Measurements from ENCODE around the gene MRPS22. TPM values are rescaled to one million over a fixed set of nuclear protein-coding genes. Genes with fewer than 3 reads are reported as not detected.

The MRPS22 gene
- total RNA-seq = 10 to 100 TPM; 50.2 to 73.2 (median 62.3) TPM

DNA sequence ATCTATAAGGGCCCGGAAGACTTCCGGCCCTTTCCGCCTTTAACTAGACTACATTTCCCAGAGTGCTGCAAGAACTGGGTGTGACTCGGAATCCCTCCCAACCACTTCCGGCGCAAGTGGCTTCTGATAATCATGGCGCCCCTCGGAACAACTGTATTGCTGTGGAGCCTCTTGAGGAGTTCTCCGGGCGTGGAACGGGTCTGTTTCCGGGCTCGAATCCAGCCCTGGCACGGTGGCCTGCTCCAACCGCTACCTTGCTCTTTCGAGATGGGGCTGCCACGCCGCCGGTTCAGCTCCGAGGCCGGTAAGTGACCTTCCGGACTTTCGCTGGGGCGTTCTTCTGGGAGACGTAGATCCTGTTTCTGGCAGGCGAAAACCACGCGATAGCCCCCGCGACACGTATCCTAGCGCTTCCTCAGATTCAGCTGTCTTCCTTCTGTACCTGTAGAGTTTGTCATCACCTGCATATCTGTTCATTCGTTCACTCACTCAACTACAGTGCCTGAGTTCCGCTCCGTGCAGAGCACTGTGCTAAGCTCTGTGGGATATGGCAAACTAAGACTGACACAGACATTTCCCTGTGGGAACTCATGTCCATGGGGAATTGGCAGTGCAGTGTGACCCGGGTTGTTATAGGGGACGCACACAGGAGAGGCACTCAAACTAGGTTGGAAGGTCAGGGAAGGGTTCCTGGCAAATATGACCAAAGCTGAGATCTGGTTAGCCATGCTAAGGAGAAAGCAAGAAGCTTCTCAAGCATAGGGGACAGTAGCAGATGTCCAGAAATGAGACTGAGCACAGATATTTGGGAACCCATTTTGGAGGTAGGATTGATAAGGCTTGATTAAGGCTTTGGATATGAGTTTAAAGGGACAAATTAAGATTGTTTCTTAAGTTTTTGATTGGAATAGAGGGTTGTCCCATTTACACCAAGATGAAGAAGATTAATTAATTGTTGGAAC lies at the start of gene MRPS22:
Gene MRPS22 (plus strand): TSS at position 126 of the 962 bp plus-strand sequence. CDS start 7 bp downstream, at position 133.
- intact Hi-C loops (cut with DNase I) = no loop called here
- DNase-seq = peak; percentile 42
- WGBS, 2 donors = 0% methylated on average over 18 to 32 of the region's 37 CpGs
- Histone ChIP-seq H3K36me3 (peaks cover 0 to 24% (median 9%) of the 10 kb centered on the region in 3 donors), H3K4me1 (peaks cover 19 to 34% (median 22%) of the 10 kb centered on the region in 3 donors), H3K27me3 (peaks cover 0 to 14% (median 0%) of the 10 kb centered on the region in 4 donors), H3K27ac (peak within 1 kb of the TSS; percentile 87 to 91 (median 88)), H3K4me3 (peak within 1 kb of the TSS; percentile 60 to 95 (median 88)), H3K9me3 (no peaks in the 10 kb centered on the region)
- TF ChIP-seq, protein P1, sequence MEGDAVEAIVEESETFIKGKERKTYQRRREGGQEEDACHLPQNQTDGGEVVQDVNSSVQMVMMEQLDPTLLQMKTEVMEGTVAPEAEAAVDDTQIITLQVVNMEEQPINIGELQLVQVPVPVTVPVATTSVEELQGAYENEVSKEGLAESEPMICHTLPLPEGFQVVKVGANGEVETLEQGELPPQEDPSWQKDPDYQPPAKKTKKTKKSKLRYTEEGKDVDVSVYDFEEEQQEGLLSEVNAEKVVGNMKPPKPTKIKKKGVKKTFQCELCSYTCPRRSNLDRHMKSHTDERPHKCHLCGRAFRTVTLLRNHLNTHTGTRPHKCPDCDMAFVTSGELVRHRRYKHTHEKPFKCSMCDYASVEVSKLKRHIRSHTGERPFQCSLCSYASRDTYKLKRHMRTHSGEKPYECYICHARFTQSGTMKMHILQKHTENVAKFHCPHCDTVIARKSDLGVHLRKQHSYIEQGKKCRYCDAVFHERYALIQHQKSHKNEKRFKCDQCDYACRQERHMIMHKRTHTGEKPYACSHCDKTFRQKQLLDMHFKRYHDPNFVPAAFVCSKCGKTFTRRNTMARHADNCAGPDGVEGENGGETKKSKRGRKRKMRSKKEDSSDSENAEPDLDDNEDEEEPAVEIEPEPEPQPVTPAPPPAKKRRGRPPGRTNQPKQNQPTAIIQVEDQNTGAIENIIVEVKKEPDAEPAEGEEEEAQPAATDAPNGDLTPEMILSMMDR (IDR thresholded peaks at IDR 0.05) = no peak
- peak in 1 of 4 donors; percentile 28 for TF ChIP-seq POLR2A (IDR thresholded peaks at IDR 0.05)

DNA sequence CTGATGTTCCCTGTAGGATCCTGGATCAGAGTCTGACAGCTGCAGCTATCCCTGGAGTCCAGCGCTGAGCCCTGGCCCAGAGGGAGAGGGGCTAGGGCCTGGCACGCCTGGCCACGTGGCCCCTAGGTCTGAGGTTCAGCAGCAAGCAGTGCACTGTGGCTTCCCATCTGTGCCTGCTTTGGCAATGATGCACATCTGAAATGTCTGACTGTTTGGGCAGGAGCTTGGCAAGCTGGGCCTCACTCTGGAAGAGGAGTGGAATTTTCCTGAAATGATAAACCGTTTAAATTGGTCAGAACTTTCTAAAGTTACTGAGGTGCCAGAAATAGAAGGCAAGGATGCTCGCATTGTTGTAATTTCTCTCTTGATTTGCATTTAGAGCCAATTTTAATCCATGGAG lies 48.8 kb upstream of the MRPS22 start:
- Histone ChIP-seq H3K4me1 (no peaks in the 10 kb centered on the region), H3K27me3 (no peaks in the 10 kb centered on the region), H3K27ac (no peak overlapping the region), H3K9me3 (no peaks in the 10 kb centered on the region), H3K36me3 (no peaks in the 10 kb centered on the region), H3K4me3 (no peak overlapping the region)
- intact Hi-C loops (cut with DNase I) = no loop called here
- DNase-seq = no peak
- TF ChIP-seq POLR2A (IDR thresholded peaks at IDR 0.05) = no peak
- TF ChIP-seq, protein P1 (IDR thresholded peaks at IDR 0.05) = no peak
- WGBS, 2 donors = 44 to 70% methylated on average over 2 to 5 of the region's 5 CpGs

GRCh38 chr3:139296141-139296718 lies 47.6 kb upstream of the MRPS22 start:
- Histone ChIP-seq H3K27ac (no peak overlapping the region), H3K9me3 (no peaks in the 10 kb centered on the region), H3K27me3 (no peaks in the 10 kb centered on the region), H3K4me3 (no peak overlapping the region), H3K4me1 (no peaks in the 10 kb centered on the region), H3K36me3 (no peaks in the 10 kb centered on the region)
- 70 to 82% methylated on average over 9 of the region's 9 CpGs for WGBS, 2 donors
- TF ChIP-seq POLR2A (IDR thresholded peaks at IDR 0.05) = no peak
- TF ChIP-seq, protein P1 (IDR thresholded peaks at IDR 0.05) = no peak
- DNase-seq = no peak
- intact Hi-C loops (cut with DNase I) = no loop called here

DNA sequence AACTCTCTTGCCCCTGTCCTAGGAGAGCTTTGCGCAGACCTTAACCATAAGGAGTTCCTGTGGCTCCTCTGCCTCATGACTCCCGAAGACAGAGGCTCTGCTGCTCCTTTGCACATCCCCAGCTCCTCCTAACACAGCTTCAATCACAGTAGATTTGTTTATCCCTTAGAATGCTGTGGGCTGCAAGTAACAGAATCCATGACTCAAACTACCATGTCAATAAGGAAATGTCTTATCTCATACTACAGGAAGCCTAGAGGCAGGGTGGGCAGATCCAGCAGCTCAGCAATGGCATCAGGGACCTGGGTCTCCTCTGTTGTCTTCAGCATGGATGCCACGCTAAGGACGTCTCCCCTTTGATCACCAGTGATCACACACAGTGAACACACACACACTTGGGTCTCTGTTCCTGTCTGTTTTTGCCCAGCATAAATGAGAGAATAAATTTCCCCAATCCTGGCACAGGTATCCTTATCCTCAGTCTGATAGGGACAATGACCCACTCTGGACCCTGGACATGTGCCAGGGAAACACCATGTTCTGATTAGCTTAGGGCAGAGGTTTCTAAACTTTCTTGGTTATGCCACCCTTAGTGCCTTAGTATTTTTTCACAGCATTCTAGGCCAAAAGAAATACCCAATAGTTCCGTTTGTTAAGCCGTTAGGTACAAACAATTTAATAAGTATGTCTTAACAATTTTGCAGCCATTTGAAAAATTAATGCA lies 46.1 kb upstream of the MRPS22 start:
- Histone ChIP-seq H3K27me3 (no peaks in the 10 kb centered on the region), H3K4me3 (no peak overlapping the region), H3K9me3 (no peaks in the 10 kb centered on the region), H3K4me1 (no peaks in the 10 kb centered on the region), H3K36me3 (no peaks in the 10 kb centered on the region), H3K27ac (no peak overlapping the region)
- intact Hi-C loops (cut with DNase I) = no loop called here
- TF ChIP-seq POLR2A (IDR thresholded peaks at IDR 0.05) = no peak
- TF ChIP-seq, protein P1 (IDR thresholded peaks at IDR 0.05) = no peak
- DNase-seq = no peak
- 72 to 77% methylated on average over 5 to 6 of the region's 6 CpGs for WGBS, 2 donors
